Stimulated activated CD8-positive, alpha-beta memory T cell treated with anti-CD3 and anti-CD28 coated beads, Interleukin-2, amount 100 ng/mL, for 1 hour (primary cell): Measurements from ENCODE around the gene PHF23.
"Not testable (repeated sequence)": the region's sequence is repeated elsewhere in the genome, so short reads cannot be mapped to it uniquely, and the experiment has no call there.

Experiments used
- DNase-seq, 2 donors: peaks; one replicate each; pipeline ENCODE4 v3.0.0-alpha.2; 2020; ENCODE audit warnings: low read depth in 2 of 2

The PHF23 gene

GRCh38 chr17:7258731-7259554 lies 19.7 kb upstream of the PHF23 start:
- DNase-seq: no peak

- no peak for DNase-seq
Observed at GRCh38 chr17:7256766-7257456, 17.7 kb upstream of the PHF23 start.

- DNase-seq: no peak
Observed at GRCh38 chr17:7254511-7254910, 15.3 kb upstream of the PHF23 start.

- no peak for DNase-seq
Observed at GRCh38 chr17:7253082-7253481, 13.8 kb upstream of the PHF23 start.

GRCh38 chr17:7252176-7253043 lies 13.2 kb upstream of the PHF23 start, which contains the start of gene ELP5:
Gene ELP5 (plus strand): TSS chr17:7252215. CDS start chr17:7252551, 336 bp downstream.
- DNase-seq: peak; percentile 72 to 99

- peak; percentile 47 to 98 for DNase-seq
Observed at GRCh38 chr17:7251661-7252175, 12.5 kb upstream of the PHF23 start, which contains the start of gene CTDNEP1. Gene CTDNEP1 (minus strand): TSS chr17:7251734. CDS start chr17:7251296, 438 bp downstream.

- no peak for DNase-seq
Observed at GRCh38 chr17:7250695-7251627, 11.7 kb upstream of the PHF23 start.

GRCh38 chr17:7249830-7250229 lies 10.6 kb upstream of the PHF23 start:
- DNase-seq: no peak

- no peak for DNase-seq
Observed at GRCh38 chr17:7249214-7249613, 10.0 kb upstream of the PHF23 start.

- no peak for DNase-seq
Observed at GRCh38 chr17:7248796-7249195, 9.5 kb upstream of the PHF23 start.

- DNase-seq: no peak
Observed at GRCh38 chr17:7246779-7247178, 7.5 kb upstream of the PHF23 start.

- not testable (repeated sequence) for DNase-seq
Observed at GRCh38 chr17:7243838-7244237, 4.6 kb upstream of the PHF23 start.

- no peak for DNase-seq
Observed at GRCh38 chr17:7243453-7243729, 4.1 kb upstream of the PHF23 start.

GRCh38 chr17:7242717-7243452 lies 3.6 kb upstream of the PHF23 start:
- peak; percentile 83 to 88 for DNase-seq

- DNase-seq: peak; percentile 89 to 91
Observed at GRCh38 chr17:7241783-7242716, 2.8 kb upstream of the PHF23 start, which contains the start of gene GABARAP. Gene GABARAP (minus strand): TSS chr17:7242449. CDS start chr17:7242330, 119 bp downstream.

GRCh38 chr17:7241090-7241733 lies 2.0 kb upstream of the PHF23 start:
- no peak for DNase-seq

GRCh38 chr17:7240375-7240774 lies 1.1 kb upstream of the PHF23 start:
- DNase-seq: no peak

- DNase-seq: no peak
Observed at GRCh38 chr17:7238420-7239090, 702 bp downstream of the PHF23 start.
